ENCODE data around the gene CTNNA2. TPM values are rescaled to one million over a fixed set of nuclear protein-coding genes. Genes with fewer than 3 reads are reported as not detected.

The CTNNA2 gene
- total RNA-seq, 1 donor from 2014 or later, result 2.9 TPM

DNA sequence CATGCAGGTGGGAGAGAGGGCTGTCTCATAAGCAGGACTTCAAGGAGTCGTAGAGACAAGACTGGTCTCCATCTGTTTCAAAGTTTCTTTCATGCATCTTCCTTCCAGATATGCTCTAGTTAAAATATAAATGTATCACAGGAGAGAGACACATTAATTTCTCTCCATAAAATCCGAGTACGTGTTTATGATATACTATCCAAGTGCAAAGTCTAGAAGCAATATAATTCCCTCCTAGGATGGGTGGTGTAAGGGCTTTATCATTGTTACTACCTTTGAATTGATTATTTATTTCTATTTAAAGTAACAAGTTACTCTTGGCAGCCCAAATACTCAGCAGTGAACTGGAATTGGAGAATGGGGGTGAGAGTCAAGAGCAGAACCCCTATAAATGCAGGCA, 619.4 kb downstream of the CTNNA2 start:
- intact Hi-C loops (cut with DNase I), result no loop called here
- Histone ChIP-seq H3K27ac (no peak overlapping the region), H3K9me3 (no peaks in the 10 kb centered on the region), H3K36me3 (no peaks in the 10 kb centered on the region), H3K27me3 (no peaks in the 10 kb centered on the region), H3K4me3 (no peak overlapping the region), H3K4me1 (no peaks in the 10 kb centered on the region)
- TF ChIP-seq, protein P1, sequence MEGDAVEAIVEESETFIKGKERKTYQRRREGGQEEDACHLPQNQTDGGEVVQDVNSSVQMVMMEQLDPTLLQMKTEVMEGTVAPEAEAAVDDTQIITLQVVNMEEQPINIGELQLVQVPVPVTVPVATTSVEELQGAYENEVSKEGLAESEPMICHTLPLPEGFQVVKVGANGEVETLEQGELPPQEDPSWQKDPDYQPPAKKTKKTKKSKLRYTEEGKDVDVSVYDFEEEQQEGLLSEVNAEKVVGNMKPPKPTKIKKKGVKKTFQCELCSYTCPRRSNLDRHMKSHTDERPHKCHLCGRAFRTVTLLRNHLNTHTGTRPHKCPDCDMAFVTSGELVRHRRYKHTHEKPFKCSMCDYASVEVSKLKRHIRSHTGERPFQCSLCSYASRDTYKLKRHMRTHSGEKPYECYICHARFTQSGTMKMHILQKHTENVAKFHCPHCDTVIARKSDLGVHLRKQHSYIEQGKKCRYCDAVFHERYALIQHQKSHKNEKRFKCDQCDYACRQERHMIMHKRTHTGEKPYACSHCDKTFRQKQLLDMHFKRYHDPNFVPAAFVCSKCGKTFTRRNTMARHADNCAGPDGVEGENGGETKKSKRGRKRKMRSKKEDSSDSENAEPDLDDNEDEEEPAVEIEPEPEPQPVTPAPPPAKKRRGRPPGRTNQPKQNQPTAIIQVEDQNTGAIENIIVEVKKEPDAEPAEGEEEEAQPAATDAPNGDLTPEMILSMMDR (IDR thresholded peaks at IDR 0.05), result no peak
- no peak for DNase-seq (ENCODE audit: extremely low spot score in 2 of 2)

- no peaks in the 10 kb centered on the region for H3K27me3 ChIP-seq
- no peak overlapping the region for H3K4me3 ChIP-seq
- H3K9me3 ChIP-seq, result no peaks in the 10 kb centered on the region
- no peak for DNase-seq (ENCODE audit: extremely low spot score in 2 of 2)
- TF ChIP-seq, protein P1 (IDR thresholded peaks at IDR 0.05), result no peak
- TF ChIP-seq POLR2A (IDR thresholded peaks at IDR 0.05) (no peak), POLR2AphosphoS5 (IDR thresholded peaks at IDR 0.05; ENCODE audit: insufficient read depth in 1 of 2, low read depth in 1 of 2) (no peak)
- intact Hi-C loops (cut with DNase I), result no loop called here
- H3K4me1 ChIP-seq, result no peaks in the 10 kb centered on the region
- no peak overlapping the region for H3K27ac ChIP-seq
- H3K36me3 ChIP-seq, result no peaks in the 10 kb centered on the region
Observed at GRCh38 chr2:80135001-80135400, 622.1 kb downstream of the CTNNA2 start.

DNA sequence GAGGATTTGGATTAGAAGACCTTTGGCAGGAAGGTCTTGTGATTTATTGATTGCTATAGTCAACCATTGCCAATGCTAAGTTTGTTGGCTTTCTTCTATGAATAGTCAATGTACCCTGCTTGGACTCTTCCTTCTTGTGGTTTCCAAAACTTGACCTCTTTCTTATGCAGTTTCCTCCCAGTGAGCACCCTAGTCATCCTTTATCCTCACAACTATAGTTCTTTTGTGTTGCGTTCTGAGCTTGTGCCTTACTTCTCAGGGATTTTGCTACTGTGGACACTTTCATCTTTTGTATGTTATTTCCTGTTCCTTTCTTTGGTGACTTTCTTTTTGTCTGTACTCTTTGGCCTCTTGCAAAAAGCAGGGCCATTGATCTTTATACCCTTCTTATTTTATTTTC, 623.5 kb downstream of the CTNNA2 start:
- intact Hi-C loops (cut with DNase I), result no loop called here
- Histone ChIP-seq H3K27ac (no peak overlapping the region), H3K4me1 (no peaks in the 10 kb centered on the region), H3K36me3 (no peaks in the 10 kb centered on the region), H3K9me3 (no peaks in the 10 kb centered on the region), H3K27me3 (no peaks in the 10 kb centered on the region), H3K4me3 (no peak overlapping the region)
- no peak for DNase-seq (ENCODE audit: extremely low spot score in 2 of 2)
- TF ChIP-seq POLR2A (IDR thresholded peaks at IDR 0.05) (no peak), POLR2AphosphoS5 (IDR thresholded peaks at IDR 0.05; ENCODE audit: insufficient read depth in 1 of 2, low read depth in 1 of 2) (no peak)
- TF ChIP-seq, protein P1 (IDR thresholded peaks at IDR 0.05), result no peak

DNA sequence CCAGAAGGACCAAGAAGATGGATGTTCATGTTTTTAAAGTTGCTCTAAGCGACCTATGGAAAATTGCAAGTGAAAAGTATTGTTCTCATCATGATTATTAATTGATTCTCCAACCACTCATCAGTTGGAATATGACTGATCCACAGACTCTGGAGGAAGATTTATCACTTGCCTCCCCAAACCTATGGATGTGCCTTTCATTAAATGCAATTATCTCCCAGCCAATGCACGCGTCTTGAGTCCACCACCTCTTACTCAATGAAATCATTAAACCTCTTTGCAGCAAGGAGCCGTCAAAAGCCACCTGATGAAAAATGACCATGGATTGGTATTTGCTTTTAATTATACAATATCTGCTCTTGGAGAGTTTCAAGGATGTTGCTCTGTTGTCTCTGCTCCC, 626.1 kb downstream of the CTNNA2 start:
- intact Hi-C loops (cut with DNase I), result no loop called here

DNA sequence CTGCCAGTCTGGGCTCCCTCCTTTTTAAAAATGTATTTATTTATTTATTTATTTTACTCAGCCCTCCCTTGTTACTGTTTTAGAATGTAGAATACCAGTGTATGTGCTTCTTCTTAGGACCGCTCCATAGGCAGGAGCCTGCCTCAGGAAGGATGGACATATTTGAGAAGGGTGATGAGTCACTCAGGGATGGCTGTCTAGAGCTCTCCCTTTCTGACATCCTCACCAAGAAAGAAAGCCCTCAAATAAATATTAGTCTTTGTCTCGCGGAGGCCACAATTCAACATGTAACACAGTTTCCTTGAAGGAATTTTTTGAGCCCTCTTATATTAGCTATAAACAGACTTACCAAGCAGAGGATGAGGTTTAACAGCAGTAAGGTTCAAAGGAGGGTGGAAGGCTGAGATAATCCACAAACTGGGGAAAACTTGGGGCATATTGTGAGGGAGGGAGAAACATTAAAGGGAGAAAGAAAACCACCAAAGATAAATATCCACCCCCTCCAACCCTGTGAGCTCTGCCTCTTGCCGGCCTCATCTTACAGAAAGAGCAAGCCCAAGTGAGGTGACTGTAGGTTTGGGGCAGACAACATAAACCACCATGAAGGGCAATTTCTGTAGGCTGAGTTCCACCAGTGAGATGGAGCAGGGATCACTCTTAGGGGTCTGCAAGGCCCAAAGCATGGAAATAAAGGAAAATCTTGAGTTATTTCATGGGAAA, 628.3 kb downstream of the CTNNA2 start:
- Histone ChIP-seq H3K4me1 (no peaks in the 10 kb centered on the region), H3K27me3 (no peaks in the 10 kb centered on the region), H3K27ac (no peak overlapping the region), H3K36me3 (no peaks in the 10 kb centered on the region), H3K4me3 (no peak overlapping the region), H3K9me3 (no peaks in the 10 kb centered on the region)
- TF ChIP-seq, protein P1 (IDR thresholded peaks at IDR 0.05), result no peak
- no peak for TF ChIP-seq POLR2A (IDR thresholded peaks at IDR 0.05)
- no peak for TF ChIP-seq POLR2AphosphoS5 (IDR thresholded peaks at IDR 0.05; ENCODE audit: insufficient read depth in 1 of 2, low read depth in 1 of 2)
- DNase-seq (ENCODE audit: extremely low spot score in 2 of 2), result no peak
- intact Hi-C loops (cut with DNase I), result no loop called here

More for the DNA sequence above, 626.1 kb downstream of the CTNNA2 start:
- Histone ChIP-seq H3K36me3 (no peaks in the 10 kb centered on the region), H3K9me3 (no peaks in the 10 kb centered on the region), H3K27ac (no peak overlapping the region), H3K27me3 (no peaks in the 10 kb centered on the region), H3K4me3 (no peak overlapping the region), H3K4me1 (no peaks in the 10 kb centered on the region)
- TF ChIP-seq POLR2AphosphoS5 (IDR thresholded peaks at IDR 0.05; ENCODE audit: insufficient read depth in 1 of 2, low read depth in 1 of 2) (no peak), POLR2A (IDR thresholded peaks at IDR 0.05) (no peak)
- TF ChIP-seq, protein P1 (IDR thresholded peaks at IDR 0.05), result no peak
- no peak for DNase-seq (ENCODE audit: extremely low spot score in 2 of 2)

Measured in vagina (tissue), 2 donors.